ENCODE measurements around the gene RFPL2. TPM values are rescaled to one million over a fixed set of nuclear protein-coding genes. Genes with fewer than 3 reads are reported as not detected.

RFPL2 gene
- total RNA-seq, 2 donors from 2014 or later, result 1.8 to 3.1 TPM

DNA sequence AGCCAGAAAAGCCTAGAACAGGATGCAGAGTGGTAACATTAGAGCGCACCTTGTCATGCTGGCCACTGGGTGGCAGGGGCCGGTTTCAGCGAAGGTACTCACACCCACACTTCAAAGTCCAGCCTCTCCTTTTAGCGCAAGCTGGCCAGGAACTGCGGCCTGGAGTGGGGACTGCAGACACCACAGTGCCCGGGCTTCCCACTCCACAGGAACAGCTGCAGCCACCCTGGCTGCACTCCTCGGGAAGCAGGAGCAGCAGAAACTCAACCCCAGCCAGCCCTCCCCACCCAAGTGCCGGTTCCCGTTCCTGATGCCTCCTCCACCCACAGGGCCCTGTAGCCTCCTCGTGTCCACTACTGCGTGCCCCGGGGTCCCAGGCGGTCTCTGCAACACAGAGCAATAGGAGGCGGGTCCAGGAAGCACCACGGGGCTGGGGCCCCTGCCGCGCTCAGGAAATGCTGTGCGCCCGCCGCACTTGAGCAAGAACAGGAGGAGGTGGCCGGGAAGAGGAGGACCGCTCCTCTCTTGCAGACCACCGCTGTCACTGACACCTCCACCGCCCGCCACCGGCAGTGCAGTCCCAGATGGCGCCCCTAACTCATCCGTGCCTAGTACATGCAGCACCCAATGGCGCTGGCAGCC is 2.2 kb downstream of the RFPL2 start:
- Mint-ChIP-seq H3K4me3 (peak overlapping the region; percentile 79), H3K9me3 (no peaks in the 10 kb centered on the region), H3K27me3 (ENCODE audit: insufficient read depth) (peaks cover 34% of the 10 kb centered on the region), H3K36me3 (ENCODE audit: low read depth) (peaks cover 8% of the 10 kb centered on the region), H3K4me1 (peaks cover 34% of the 10 kb centered on the region), H3K27ac (peak overlapping the region; percentile 66)
- TF ChIP-seq, protein P1, sequence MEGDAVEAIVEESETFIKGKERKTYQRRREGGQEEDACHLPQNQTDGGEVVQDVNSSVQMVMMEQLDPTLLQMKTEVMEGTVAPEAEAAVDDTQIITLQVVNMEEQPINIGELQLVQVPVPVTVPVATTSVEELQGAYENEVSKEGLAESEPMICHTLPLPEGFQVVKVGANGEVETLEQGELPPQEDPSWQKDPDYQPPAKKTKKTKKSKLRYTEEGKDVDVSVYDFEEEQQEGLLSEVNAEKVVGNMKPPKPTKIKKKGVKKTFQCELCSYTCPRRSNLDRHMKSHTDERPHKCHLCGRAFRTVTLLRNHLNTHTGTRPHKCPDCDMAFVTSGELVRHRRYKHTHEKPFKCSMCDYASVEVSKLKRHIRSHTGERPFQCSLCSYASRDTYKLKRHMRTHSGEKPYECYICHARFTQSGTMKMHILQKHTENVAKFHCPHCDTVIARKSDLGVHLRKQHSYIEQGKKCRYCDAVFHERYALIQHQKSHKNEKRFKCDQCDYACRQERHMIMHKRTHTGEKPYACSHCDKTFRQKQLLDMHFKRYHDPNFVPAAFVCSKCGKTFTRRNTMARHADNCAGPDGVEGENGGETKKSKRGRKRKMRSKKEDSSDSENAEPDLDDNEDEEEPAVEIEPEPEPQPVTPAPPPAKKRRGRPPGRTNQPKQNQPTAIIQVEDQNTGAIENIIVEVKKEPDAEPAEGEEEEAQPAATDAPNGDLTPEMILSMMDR (conservative IDR thresholded peaks at IDR 0.05), result peak; percentile 82
- Histone ChIP-seq H3K9me3 (ENCODE audit: control insufficient read depth, low read length) (no peaks in the 10 kb centered on the region), H3K9ac (ENCODE audit: extremely low read depth, low read length, poor library complexity, severe bottlenecking) (peak overlapping the region; percentile 41), H3K27me3 (ENCODE audit: control insufficient read depth, insufficient read depth, low read length, poor library complexity, severe bottlenecking) (no peaks in the 10 kb centered on the region), H3K4me1 (ENCODE audit: control insufficient read depth, insufficient read depth, low read length) (peaks cover 22% of the 10 kb centered on the region), H3K27ac (ENCODE audit: low read depth, low read length) (no peak overlapping the region), H3K4me3 (ENCODE audit: low read length) (peak overlapping the region; percentile 85), H3K36me3 (ENCODE audit: control insufficient read depth, insufficient read depth, low read length) (peaks cover 6% of the 10 kb centered on the region)
- DNase-seq, result peak; percentile 85
- WGBS, 2 experiments (ENCODE audit: insufficient coverage in 1 of 2, insufficient read length in 1 of 2), result 54 to 58% methylated on average over 25 to 29 of the region's 29 CpGs

DNA sequence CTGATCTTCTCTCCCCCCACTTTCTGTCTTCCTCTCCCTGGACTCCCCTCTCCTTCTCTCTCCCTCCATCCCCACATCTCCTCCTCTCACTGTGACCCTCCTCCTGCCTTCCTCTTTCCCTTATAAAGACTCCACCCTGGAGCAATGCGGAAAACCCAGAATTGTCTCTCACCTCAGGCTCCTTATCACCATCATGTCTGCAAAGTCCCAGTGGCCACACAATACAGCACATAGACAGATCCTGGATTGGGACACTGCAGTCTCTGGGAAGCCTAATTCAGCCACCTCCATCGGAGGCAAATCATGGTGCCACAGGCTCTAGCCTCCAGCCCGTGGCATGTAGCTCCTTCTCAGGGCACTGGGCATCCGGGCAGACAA is 2.7 kb downstream of the RFPL2 start:
- no peaks in the 10 kb centered on the region for H3K9me3 Mint-ChIP-seq
- TF ChIP-seq, protein P1 (conservative IDR thresholded peaks at IDR 0.05), result no peak
- Histone ChIP-seq H3K4me3 (ENCODE audit: low read length) (peak overlapping the region; percentile 85), H3K27ac (ENCODE audit: low read depth, low read length) (no peak overlapping the region), H3K9ac (ENCODE audit: extremely low read depth, low read length, poor library complexity, severe bottlenecking) (peak overlapping the region; percentile 41), H3K4me1 (ENCODE audit: control insufficient read depth, insufficient read depth, low read length) (peaks cover 20% of the 10 kb centered on the region), H3K27me3 (ENCODE audit: control insufficient read depth, insufficient read depth, low read length, poor library complexity, severe bottlenecking) (no peaks in the 10 kb centered on the region), H3K9me3 (ENCODE audit: control insufficient read depth, low read length) (no peaks in the 10 kb centered on the region), H3K36me3 (ENCODE audit: control insufficient read depth, insufficient read depth, low read length) (peaks cover under 1% of the 10 kb centered on the region)
- peak overlapping the region; percentile 79 for H3K4me3 Mint-ChIP-seq
- H3K36me3 Mint-ChIP-seq (ENCODE audit: low read depth), result peaks cover 4% of the 10 kb centered on the region
- 35 to 38% methylated on average over 3 to 4 of the region's 4 CpGs for WGBS, 2 experiments (ENCODE audit: insufficient coverage in 1 of 2, insufficient read length in 1 of 2)
- peaks cover 34% of the 10 kb centered on the region for H3K27me3 Mint-ChIP-seq (ENCODE audit: insufficient read depth)
- peak overlapping the region; percentile 66 for H3K27ac Mint-ChIP-seq
- peaks cover 33% of the 10 kb centered on the region for H3K4me1 Mint-ChIP-seq
- no peak for DNase-seq

DNA sequence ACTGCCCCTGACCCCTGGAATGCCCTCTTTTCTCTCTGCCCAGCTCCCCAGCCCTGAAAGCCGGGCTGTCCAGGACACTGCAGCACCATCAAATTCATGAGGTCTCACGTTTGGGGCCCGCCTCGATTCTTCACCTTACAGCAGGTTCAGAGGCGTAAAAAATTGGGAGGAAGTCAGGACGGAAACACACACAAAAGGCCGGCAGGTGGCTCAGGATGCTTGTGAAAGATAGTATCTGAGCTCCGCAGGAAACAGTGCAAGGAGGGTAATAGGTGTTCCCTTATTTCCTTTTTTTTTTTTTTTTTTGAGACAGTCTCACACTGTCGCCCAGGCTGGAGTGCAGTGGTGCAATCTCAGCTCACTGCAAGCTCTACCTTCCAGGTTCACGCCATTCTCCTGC is 4.1 kb downstream of the RFPL2 start:
- Histone ChIP-seq H3K9me3 (ENCODE audit: control insufficient read depth, low read length) (no peaks in the 10 kb centered on the region), H3K4me1 (ENCODE audit: control insufficient read depth, insufficient read depth, low read length) (peaks cover 17% of the 10 kb centered on the region), H3K27ac (ENCODE audit: low read depth, low read length) (no peak overlapping the region), H3K36me3 (ENCODE audit: control insufficient read depth, insufficient read depth, low read length) (no peaks in the 10 kb centered on the region), H3K27me3 (ENCODE audit: control insufficient read depth, insufficient read depth, low read length, poor library complexity, severe bottlenecking) (no peaks in the 10 kb centered on the region), H3K4me3 (ENCODE audit: low read length) (no peak overlapping the region), H3K9ac (ENCODE audit: extremely low read depth, low read length, poor library complexity, severe bottlenecking) (no peak overlapping the region)
- Mint-ChIP-seq H3K4me1 (peaks cover 26% of the 10 kb centered on the region), H3K27ac (no peak overlapping the region), H3K4me3 (no peak overlapping the region), H3K36me3 (ENCODE audit: low read depth) (peaks cover 2% of the 10 kb centered on the region), H3K27me3 (ENCODE audit: insufficient read depth) (peaks cover 34% of the 10 kb centered on the region), H3K9me3 (no peaks in the 10 kb centered on the region)
- DNase-seq, result no peak
- TF ChIP-seq, protein P1 (conservative IDR thresholded peaks at IDR 0.05), result no peak
- WGBS, 2 experiments (ENCODE audit: insufficient coverage in 1 of 2, insufficient read length in 1 of 2), result 84 to 90% methylated on average over 2 to 10 of the region's 10 CpGs
